ENCODE data around the gene CALM3.

The CALM3 gene

GRCh38 chr19:46564701-46565100 lies 36.4 kb upstream of the CALM3 start:
- CTCF ChIA-PET: interaction anchor here (0.6 kb wide), 1 partner anchor 84 kb away, joined by 3 read pairs; no protein-coding TSS in a partner anchor
- no peak for DNase-seq (ENCODE audit: extremely low spot score)
- TF ChIP-seq FOXM1 (IDR thresholded peaks at IDR 0.05; ENCODE audit: borderline replicate concordance) (no peak), PKNOX1 (IDR thresholded peaks at IDR 0.05) (no peak), SP1 (IDR thresholded peaks at IDR 0.05) (no peak), CTBP1 (IDR thresholded peaks at IDR 0.05; ENCODE audit: borderline replicate concordance) (no peak), ZNF384 (IDR thresholded peaks at IDR 0.05) (no peak), L3MBTL2 (conservative IDR thresholded peaks at IDR 0.05) (no peak)
- POLR2A ChIA-PET: no interaction called here

GRCh38 chr19:46571495-46571894 lies 29.6 kb upstream of the CALM3 start:
- TF ChIP-seq ZNF384 (IDR thresholded peaks at IDR 0.05) (peak; percentile 92), FOXM1 (IDR thresholded peaks at IDR 0.05; ENCODE audit: borderline replicate concordance) (no peak), HDGF (IDR thresholded peaks at IDR 0.05; ENCODE audit: borderline replicate concordance) (no peak), FOXA1 (IDR thresholded peaks at IDR 0.05) (no peak)
- ChIA-PET CTCF (interaction anchor here (0.7 to 1.1 kb wide), 3 partner anchors 11 to 42 kb away, joined by 3 to 4 read pairs (median 3); no protein-coding TSS in a partner anchor), POLR2A (interaction anchor here (2.1 kb wide), 1 partner anchor 29 kb away, joined by 6 read pairs; the partner anchor contains the start of gene CALM3)
- peak; percentile 76 for DNase-seq (ENCODE audit: extremely low spot score)

- ChIA-PET POLR2A (interaction anchor here (1.1 kb wide), 2 partner anchors 27 to 28 kb away, joined by 5 to 6 read pairs; no protein-coding TSS in a partner anchor), CTCF (interaction anchor here (0.6 kb wide), 1 partner anchor 8 kb away, joined by 4 read pairs; no protein-coding TSS in a partner anchor)
- no peak for TF ChIP-seq NFRKB (IDR thresholded peaks at IDR 0.05)
- no peak for TF ChIP-seq PKNOX1 (IDR thresholded peaks at IDR 0.05)
- no peak for TF ChIP-seq SUZ12 (IDR thresholded peaks at IDR 0.05)
- TF ChIP-seq HDGF (IDR thresholded peaks at IDR 0.05; ENCODE audit: borderline replicate concordance): no peak
- TF ChIP-seq SP1 (IDR thresholded peaks at IDR 0.05): no peak
- TF ChIP-seq L3MBTL2 (conservative IDR thresholded peaks at IDR 0.05): no peak
- no peak for TF ChIP-seq ARNT (IDR thresholded peaks at IDR 0.05)
- TF ChIP-seq FOXA1 (IDR thresholded peaks at IDR 0.05): no peak
- TF ChIP-seq FOXM1 (IDR thresholded peaks at IDR 0.05; ENCODE audit: borderline replicate concordance): no peak
- TF ChIP-seq LEF1 (IDR thresholded peaks at IDR 0.05; ENCODE audit: borderline replicate concordance): no peak
- TF ChIP-seq FOXK2 (IDR thresholded peaks at IDR 0.05): no peak
- no peak for TF ChIP-seq ZNF384 (IDR thresholded peaks at IDR 0.05)
- TF ChIP-seq TARDBP (IDR thresholded peaks at IDR 0.05): no peak
- TF ChIP-seq CTBP1 (IDR thresholded peaks at IDR 0.05; ENCODE audit: borderline replicate concordance): no peak
- no peak for TF ChIP-seq BHLHE40 (IDR thresholded peaks at IDR 0.05; ENCODE audit: borderline replicate concordance)
- TF ChIP-seq ELF4 (IDR thresholded peaks at IDR 0.05): no peak
- DNase-seq (ENCODE audit: extremely low spot score): no peak
Observed at GRCh38 chr19:46573679-46574498, 27.2 kb upstream of the CALM3 start.

- no peak for DNase-seq (ENCODE audit: extremely low spot score)
- TF ChIP-seq BHLHE40 (IDR thresholded peaks at IDR 0.05; ENCODE audit: borderline replicate concordance): no peak
- no peak for TF ChIP-seq NFRKB (IDR thresholded peaks at IDR 0.05)
- no peak for TF ChIP-seq HDGF (IDR thresholded peaks at IDR 0.05; ENCODE audit: borderline replicate concordance)
- TF ChIP-seq LEF1 (IDR thresholded peaks at IDR 0.05; ENCODE audit: borderline replicate concordance): no peak
- no peak for TF ChIP-seq FOXA1 (IDR thresholded peaks at IDR 0.05)
- no peak for TF ChIP-seq PKNOX1 (IDR thresholded peaks at IDR 0.05)
- TF ChIP-seq FOXM1 (IDR thresholded peaks at IDR 0.05; ENCODE audit: borderline replicate concordance): no peak
- no peak for TF ChIP-seq L3MBTL2 (conservative IDR thresholded peaks at IDR 0.05)
- TF ChIP-seq ELF4 (IDR thresholded peaks at IDR 0.05): no peak
- TF ChIP-seq ZNF384 (IDR thresholded peaks at IDR 0.05): no peak
- TF ChIP-seq SP1 (IDR thresholded peaks at IDR 0.05): no peak
- TF ChIP-seq SUZ12 (IDR thresholded peaks at IDR 0.05): no peak
- no peak for TF ChIP-seq CTBP1 (IDR thresholded peaks at IDR 0.05; ENCODE audit: borderline replicate concordance)
- TF ChIP-seq FOXK2 (IDR thresholded peaks at IDR 0.05): no peak
- TF ChIP-seq ARNT (IDR thresholded peaks at IDR 0.05): no peak
- no peak for TF ChIP-seq TARDBP (IDR thresholded peaks at IDR 0.05)
- ChIA-PET POLR2A (interaction anchor here (1.1 kb wide), 2 partner anchors 26 to 28 kb away, joined by 5 to 6 read pairs; no protein-coding TSS in a partner anchor), CTCF (interaction anchor here (0.6 kb wide), 1 partner anchor 9 kb away, joined by 4 read pairs; no protein-coding TSS in a partner anchor)
Observed at GRCh38 chr19:46574533-46574932, 26.6 kb upstream of the CALM3 start.

GRCh38 chr19:46578450-46578849 lies 22.7 kb upstream of the CALM3 start:
- TF ChIP-seq LEF1 (IDR thresholded peaks at IDR 0.05; ENCODE audit: borderline replicate concordance) (no peak), L3MBTL2 (conservative IDR thresholded peaks at IDR 0.05) (no peak), HDGF (IDR thresholded peaks at IDR 0.05; ENCODE audit: borderline replicate concordance) (no peak), TARDBP (IDR thresholded peaks at IDR 0.05) (no peak), BHLHE40 (IDR thresholded peaks at IDR 0.05; ENCODE audit: borderline replicate concordance) (no peak), ELF4 (IDR thresholded peaks at IDR 0.05) (no peak), CTBP1 (IDR thresholded peaks at IDR 0.05; ENCODE audit: borderline replicate concordance) (no peak), NFRKB (IDR thresholded peaks at IDR 0.05) (no peak), ARNT (IDR thresholded peaks at IDR 0.05) (no peak), SP1 (IDR thresholded peaks at IDR 0.05) (no peak), FOXM1 (IDR thresholded peaks at IDR 0.05; ENCODE audit: borderline replicate concordance) (no peak), ZNF384 (IDR thresholded peaks at IDR 0.05) (no peak), FOXK2 (IDR thresholded peaks at IDR 0.05) (no peak), FOXA1 (IDR thresholded peaks at IDR 0.05) (no peak), PKNOX1 (IDR thresholded peaks at IDR 0.05) (no peak), SUZ12 (IDR thresholded peaks at IDR 0.05) (no peak)
- ChIA-PET CTCF (no interaction called here), POLR2A (interaction anchor here (1.3 kb wide), 1 partner anchor 22 kb away, joined by 3 read pairs; no protein-coding TSS in a partner anchor)
- DNase-seq (ENCODE audit: extremely low spot score): no peak

Measured in HEK293T (cell line).